Measurements from ENCODE around the gene JMJD1C.

JMJD1C gene

GRCh38 chr10:63437116-63437949 lies 28.4 kb downstream of the JMJD1C start:
- DNase-seq = no peak

GRCh38 chr10:63436225-63436624 lies 29.6 kb downstream of the JMJD1C start:
- no peak for DNase-seq

- no peak for DNase-seq
Observed at GRCh38 chr10:63434866-63435854, 30.6 kb downstream of the JMJD1C start.

GRCh38 chr10:63431962-63432797 lies 33.6 kb downstream of the JMJD1C start:
- DNase-seq = no peak

GRCh38 chr10:63430999-63431356 lies 34.8 kb downstream of the JMJD1C start:
- DNase-seq = no peak

- DNase-seq = no peak
Observed at GRCh38 chr10:63430091-63430998, 35.4 kb downstream of the JMJD1C start.

GRCh38 chr10:63429281-63429680 lies 36.5 kb downstream of the JMJD1C start:
- no peak for DNase-seq

GRCh38 chr10:63427013-63427412 lies 38.8 kb downstream of the JMJD1C start:
- no peak for DNase-seq

GRCh38 chr10:63425512-63425911 lies 40.3 kb downstream of the JMJD1C start:
- no peak for DNase-seq

GRCh38 chr10:63424576-63424975 lies 41.2 kb downstream of the JMJD1C start:
- no peak for DNase-seq

- DNase-seq = no peak
Observed at GRCh38 chr10:63423494-63423893, 42.3 kb downstream of the JMJD1C start.

GRCh38 chr10:63421591-63421990 lies 44.2 kb downstream of the JMJD1C start:
- no peak for DNase-seq

GRCh38 chr10:63416376-63416775 lies 49.4 kb downstream of the JMJD1C start:
- DNase-seq = no peak

GRCh38 chr10:63415640-63416244 lies 50.0 kb downstream of the JMJD1C start:
- no peak for DNase-seq

- DNase-seq = no peak
Observed at GRCh38 chr10:63414481-63415260, 51.1 kb downstream of the JMJD1C start.

- DNase-seq = no peak
Observed at GRCh38 chr10:63413429-63413828, 52.3 kb downstream of the JMJD1C start.

GRCh38 chr10:63412304-63412703 lies 53.5 kb downstream of the JMJD1C start:
- no peak for DNase-seq

GRCh38 chr10:63410633-63411032 lies 55.1 kb downstream of the JMJD1C start:
- DNase-seq = no peak

- DNase-seq = no peak
Observed at GRCh38 chr10:63409465-63410027, 56.2 kb downstream of the JMJD1C start.

GRCh38 chr10:63407136-63407662 lies 58.6 kb downstream of the JMJD1C start:
- no peak for DNase-seq
